NCI-H748 treated with DMSO at 0.1 percent for 48 hours (cell line): Measurements from ENCODE around the gene CMSS1.
A peak's percentile ranks its signal among the peaks of the same experiment; 100 is the strongest.

Experiments
- DNase-seq: peaks from one replicate; lab custom pipeline; 2025; lab: John Stamatoyannopoulos, UW

Gene CMSS1

GRCh38 chr3:99817437-99818240 lies at the start of gene CMSS1:
CMSS1 (plus strand) TSS chr3:99817862.
- peak; percentile 54 for DNase-seq

- DNase-seq = no peak
These were observed 49.5 kb upstream of the CMSS1 start for GRCh38 chr3:99768126-99768525.

GRCh38 chr3:99768808-99769501 lies 48.7 kb upstream of the CMSS1 start:
- no peak for DNase-seq

- no peak for DNase-seq
These were observed 45.5 kb upstream of the CMSS1 start for GRCh38 chr3:99772171-99772570.

GRCh38 chr3:99772671-99773070 lies 45.0 kb upstream of the CMSS1 start:
- DNase-seq = no peak

- DNase-seq = no peak
These were observed 43.2 kb upstream of the CMSS1 start for GRCh38 chr3:99774467-99774866.

- DNase-seq = no peak
These were observed 41.0 kb upstream of the CMSS1 start for GRCh38 chr3:99776516-99777209.

- no peak for DNase-seq
These were observed 40.5 kb upstream of the CMSS1 start for GRCh38 chr3:99777210-99777549.

- no peak for DNase-seq
These were observed 40.0 kb upstream of the CMSS1 start for GRCh38 chr3:99777708-99778107.

GRCh38 chr3:99780749-99781148 lies 36.9 kb upstream of the CMSS1 start:
- DNase-seq = no peak

GRCh38 chr3:99781761-99782160 lies 35.9 kb upstream of the CMSS1 start:
- no peak for DNase-seq

GRCh38 chr3:99783011-99783573 lies 34.6 kb upstream of the CMSS1 start:
- DNase-seq = no peak

GRCh38 chr3:99789011-99789721 lies 28.5 kb upstream of the CMSS1 start:
- DNase-seq = no peak

- DNase-seq = no peak
These were observed 23.2 kb upstream of the CMSS1 start for GRCh38 chr3:99794485-99794884.

GRCh38 chr3:99795573-99795972 lies 22.1 kb upstream of the CMSS1 start:
- no peak for DNase-seq

- DNase-seq = no peak
These were observed 18.2 kb upstream of the CMSS1 start for GRCh38 chr3:99799422-99799821.

GRCh38 chr3:99803297-99803696 lies 14.4 kb upstream of the CMSS1 start:
- no peak for DNase-seq

- no peak for DNase-seq
These were observed 12.5 kb upstream of the CMSS1 start for GRCh38 chr3:99805160-99805559.

GRCh38 chr3:99808163-99808794 lies 9.4 kb upstream of the CMSS1 start:
- peak; percentile 8 for DNase-seq

GRCh38 chr3:99809565-99809964 lies 8.1 kb upstream of the CMSS1 start:
- DNase-seq = no peak

GRCh38 chr3:99810403-99810802 lies 7.3 kb upstream of the CMSS1 start:
- no peak for DNase-seq

- DNase-seq = no peak
These were observed 620 bp upstream of the CMSS1 start for GRCh38 chr3:99817047-99817436.
